ENCODE data around the gene PRSS27.

PRSS27 gene

DNA sequence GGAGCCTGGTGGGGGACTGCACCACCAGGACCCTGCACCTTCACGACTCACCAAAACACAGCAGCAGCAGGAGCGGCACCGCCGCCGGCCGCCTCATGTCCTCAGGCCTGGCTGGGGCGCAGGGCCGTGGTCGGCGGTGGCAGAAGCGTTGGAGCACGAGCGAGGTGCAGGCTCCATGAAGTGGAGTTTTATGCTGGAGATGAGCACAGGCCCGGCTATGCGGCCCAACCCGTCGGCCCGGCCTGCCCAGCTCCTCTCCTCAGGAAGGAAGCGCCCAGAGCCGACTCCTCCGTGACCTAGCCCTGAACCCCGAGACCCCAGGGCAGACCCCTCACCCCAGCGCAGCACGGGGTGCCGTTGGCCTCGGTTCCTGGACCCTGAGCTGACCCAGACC, at the start of gene PRSS27:
TSS of gene PRSS27 (minus strand) at position 161 of the 394 bp plus-strand sequence. CDS start at position 97, 64 bp downstream.
- no peak for DNase-seq

DNA sequence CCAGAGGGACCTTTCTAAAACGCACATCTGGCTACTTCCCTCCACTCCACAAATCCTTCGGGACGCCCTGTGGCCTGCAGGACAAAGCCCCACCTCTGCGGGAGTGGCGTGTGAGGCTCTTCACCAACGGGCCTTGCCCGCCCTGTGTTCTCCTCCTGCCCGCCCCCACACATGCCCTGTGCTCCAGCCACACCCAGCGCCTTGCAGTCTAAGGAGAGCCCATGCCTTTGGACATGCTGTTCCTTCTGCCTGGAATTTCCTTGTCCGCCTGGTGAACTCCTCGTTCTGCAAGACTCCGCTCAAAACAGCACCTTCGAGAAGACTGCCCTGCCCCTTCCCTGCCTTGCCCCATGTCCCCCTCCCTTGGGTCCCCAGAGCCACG, 49.6 kb upstream of the PRSS27 start:
- no peak for DNase-seq

DNA sequence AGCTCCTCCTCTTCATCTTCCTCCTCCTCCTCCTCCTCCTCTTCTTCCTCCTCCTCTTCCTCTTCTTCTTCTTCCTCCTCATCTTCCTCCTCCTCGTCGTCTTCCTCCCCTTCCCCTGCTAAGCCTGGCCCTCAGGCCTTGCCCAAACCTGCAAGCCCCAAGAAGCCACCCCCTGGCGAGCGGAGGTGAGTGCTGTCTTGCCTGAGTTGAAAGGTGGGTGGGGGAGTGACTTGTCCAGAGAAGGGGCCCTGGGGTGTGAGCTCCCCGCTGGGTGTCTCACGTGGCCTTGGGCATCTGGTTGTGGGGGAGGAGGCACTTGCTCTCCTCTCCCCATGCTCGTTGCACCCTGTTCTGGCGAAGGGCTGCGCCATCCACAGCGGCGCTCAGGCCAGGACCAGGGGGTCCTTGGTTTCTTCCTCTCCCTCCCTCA, 49.1 kb upstream of the PRSS27 start:
- no peak for DNase-seq

DNA sequence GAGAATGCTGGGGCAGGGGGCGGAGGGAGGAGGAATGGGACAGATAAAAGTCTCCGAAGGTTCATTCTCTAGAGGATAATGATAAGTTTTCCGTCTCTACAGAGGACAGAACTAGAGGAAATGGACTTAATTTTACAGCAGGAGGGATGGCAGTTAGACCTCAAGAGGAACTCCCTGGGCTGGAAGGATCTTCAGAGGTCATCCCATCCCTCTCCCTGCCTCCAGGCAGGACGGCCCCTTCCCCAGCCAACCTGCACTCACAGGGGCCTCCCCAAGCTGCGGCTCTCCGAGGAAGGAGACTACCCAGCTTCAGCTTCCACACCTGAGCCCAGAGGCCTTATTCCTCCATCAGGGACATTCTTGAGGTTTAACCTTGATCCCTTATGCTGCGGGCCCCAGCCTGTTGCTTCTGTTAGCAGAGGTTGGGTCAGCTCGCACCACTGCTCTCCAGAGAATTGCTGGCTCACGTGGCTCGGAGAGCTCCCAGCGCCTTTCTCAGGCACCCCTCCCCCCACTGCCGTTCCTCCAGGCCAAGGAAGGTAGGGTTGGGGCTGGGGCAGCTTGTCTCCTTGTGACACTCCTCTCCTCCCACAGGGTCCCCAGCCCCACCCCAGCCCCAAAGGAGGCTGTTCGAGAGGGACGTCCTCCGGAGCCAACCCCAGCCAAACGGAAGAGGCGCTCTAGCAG, 48.5 kb upstream of the PRSS27 start:
- no peak for DNase-seq

DNA sequence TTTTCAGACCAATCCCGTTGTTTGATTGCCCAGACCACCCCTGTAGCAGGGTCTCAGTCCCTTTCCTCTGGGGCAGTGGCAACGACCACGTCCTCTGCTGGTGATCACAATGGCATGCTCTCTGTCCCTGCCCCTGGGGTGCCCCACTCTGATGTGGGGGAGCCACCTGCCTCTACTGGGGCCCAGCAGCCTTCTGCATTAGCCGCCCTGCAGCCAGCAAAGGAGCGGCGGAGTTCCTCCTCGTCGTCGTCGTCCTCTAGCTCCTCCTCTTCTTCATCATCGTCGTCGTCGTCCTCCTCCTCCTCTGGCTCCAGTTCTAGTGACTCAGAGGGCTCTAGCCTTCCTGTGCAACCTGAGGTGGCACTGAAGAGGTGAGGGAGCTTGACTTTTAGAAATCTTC, 47.9 kb upstream of the PRSS27 start:
- no peak for DNase-seq

DNA sequence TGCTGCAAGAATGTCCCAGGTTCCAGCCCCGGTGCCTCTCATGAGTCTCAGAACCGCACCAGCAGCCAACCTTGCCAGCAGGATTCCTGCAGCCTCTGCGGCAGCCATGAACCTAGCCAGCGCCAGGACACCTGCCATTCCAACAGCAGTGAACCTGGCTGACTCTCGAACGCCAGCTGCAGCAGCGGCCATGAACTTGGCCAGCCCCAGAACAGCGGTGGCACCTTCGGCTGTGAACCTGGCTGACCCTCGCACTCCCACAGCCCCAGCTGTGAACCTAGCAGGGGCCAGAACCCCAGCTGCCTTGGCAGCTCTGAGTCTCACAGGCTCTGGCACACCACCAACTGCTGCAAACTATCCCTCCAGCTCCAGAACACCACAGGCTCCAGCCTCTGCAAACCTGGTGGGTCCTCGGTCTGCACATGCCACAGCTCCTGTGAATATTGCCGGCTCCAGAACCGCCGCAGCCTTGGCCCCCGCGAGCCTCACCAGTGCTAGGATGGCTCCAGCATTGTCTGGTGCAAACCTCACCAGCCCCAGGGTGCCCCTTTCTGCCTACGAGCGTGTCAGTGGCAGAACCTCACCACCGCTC, 47.2 kb upstream of the PRSS27 start:
- DNase-seq, result no peak

DNA sequence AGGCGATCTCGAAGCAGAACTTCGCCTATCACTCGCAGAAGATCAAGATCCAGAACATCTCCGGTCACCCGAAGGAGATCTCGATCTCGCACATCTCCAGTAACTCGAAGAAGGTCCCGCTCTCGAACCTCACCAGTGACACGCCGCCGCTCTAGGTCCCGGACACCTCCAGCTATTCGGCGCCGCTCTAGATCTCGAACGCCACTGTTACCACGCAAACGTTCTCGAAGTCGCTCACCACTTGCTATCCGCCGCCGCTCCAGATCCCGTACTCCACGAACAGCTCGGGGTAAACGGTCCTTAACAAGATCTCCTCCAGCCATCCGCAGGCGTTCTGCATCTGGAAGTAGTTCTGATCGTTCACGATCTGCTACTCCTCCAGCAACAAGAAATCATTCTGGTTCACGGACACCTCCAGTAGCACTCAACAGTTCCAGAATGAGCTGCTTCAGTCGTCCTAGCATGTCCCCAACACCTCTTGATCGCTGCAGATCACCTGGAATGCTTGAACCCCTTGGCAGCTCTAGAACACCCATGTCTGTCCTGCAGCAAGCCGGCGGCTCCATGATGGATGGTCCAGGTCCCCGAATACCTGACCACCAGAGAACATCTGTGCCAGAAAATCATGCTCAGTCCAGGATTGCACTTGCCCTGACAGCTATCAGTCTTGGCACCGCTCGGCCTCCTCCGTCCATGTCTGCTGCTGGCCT, 46.6 kb upstream of the PRSS27 start:
- DNase-seq, result no peak

DNA sequence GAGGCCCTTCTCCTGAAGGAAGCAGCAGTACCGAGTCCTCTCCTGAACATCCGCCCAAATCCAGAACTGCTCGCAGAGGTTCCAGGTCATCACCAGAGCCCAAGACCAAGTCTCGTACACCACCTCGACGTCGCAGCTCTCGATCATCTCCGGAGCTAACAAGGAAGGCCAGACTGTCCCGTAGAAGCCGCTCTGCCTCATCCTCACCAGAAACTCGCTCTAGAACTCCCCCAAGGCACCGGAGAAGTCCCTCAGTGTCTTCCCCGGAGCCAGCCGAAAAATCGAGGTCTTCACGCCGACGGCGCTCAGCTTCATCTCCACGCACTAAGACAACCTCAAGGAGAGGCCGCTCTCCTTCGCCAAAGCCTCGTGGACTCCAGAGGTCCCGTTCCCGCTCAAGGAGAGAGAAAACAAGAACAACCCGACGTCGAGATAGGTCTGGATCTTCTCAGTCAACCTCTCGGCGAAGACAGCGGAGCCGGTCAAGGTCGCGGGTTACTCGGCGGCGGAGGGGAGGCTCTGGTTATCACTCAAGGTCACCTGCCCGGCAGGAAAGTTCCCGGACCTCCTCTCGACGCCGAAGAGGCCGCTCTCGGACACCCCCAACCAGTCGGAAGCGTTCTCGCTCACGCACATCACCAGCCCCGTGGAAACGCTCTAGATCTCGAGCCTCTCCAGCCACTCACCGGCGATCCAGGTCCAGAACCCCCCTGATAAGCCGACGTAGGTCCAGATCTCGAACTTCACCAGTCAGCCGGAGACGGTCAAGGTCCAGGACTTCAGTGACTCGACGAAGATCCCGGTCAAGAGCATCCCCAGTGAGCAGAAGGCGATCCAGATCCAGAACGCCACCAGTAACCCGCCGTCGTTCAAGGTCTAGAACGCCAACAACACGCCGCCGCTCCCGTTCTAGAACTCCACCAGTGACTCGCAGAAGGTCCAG, 45.7 kb upstream of the PRSS27 start:
- no peak for DNase-seq

DNA sequence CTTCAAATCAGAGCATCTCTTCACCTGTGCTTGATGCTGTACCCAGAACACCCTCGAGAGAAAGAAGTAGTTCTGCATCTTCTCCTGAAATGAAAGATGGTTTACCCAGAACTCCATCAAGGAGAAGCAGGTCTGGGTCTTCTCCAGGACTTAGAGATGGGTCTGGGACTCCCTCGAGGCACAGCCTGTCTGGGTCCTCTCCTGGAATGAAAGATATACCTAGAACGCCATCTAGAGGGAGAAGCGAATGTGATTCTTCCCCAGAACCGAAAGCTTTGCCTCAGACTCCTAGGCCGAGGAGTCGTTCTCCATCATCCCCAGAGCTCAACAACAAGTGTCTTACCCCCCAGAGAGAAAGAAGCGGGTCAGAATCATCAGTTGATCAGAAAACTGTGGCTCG, 44.7 kb upstream of the PRSS27 start:
- DNase-seq, result no peak

DNA sequence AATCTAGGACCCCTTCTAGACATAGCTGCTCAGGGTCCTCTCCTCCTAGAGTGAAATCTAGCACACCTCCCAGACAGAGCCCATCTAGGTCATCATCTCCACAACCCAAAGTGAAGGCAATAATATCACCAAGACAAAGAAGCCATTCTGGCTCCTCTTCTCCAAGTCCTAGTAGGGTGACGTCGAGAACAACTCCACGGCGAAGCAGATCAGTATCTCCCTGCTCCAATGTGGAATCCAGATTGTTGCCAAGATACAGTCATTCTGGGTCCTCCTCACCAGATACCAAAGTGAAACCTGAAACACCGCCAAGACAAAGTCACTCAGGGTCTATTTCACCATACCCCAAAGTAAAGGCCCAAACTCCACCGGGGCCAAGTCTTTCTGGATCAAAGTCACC, 43.1 kb upstream of the PRSS27 start:
- DNase-seq, result no peak

DNA sequence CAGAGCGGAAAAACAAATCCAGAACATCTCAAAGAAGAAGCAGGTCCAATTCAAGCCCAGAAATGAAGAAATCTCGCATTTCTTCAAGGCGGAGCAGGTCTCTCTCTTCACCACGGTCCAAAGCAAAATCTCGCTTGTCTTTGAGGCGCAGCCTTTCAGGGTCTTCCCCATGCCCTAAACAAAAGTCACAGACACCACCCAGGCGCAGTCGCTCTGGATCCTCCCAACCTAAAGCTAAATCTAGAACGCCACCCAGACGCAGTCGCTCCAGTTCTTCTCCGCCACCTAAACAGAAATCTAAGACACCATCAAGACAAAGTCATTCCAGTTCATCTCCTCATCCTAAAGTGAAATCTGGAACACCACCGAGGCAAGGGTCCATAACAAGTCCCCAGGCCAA, 42.7 kb upstream of the PRSS27 start:
- no peak for DNase-seq

DNA sequence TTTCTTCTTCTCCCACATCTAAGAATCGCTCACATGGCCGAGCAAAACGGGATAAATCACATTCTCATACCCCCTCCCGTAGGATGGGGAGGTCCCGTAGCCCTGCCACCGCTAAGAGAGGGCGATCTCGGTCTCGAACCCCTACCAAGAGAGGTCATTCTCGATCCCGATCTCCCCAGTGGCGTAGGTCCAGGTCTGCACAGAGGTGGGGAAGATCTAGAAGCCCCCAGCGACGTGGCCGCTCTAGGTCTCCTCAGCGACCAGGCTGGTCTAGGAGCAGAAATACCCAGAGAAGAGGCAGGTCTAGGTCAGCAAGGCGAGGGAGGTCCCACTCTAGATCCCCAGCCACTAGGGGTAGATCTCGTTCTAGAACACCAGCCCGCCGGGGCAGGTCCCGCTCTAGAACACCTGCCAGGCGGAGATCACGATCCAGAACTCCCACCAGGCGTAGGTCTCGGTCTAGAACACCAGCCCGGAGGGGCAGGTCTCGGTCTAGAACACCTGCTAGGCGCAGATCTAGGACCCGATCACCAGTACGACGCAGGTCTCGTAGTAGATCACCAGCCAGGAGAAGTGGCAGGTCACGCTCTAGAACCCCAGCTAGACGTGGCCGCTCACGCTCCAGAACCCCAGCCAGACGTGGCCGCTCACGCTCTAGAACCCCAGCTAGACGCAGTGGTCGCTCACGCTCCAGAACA, 42.0 kb upstream of the PRSS27 start:
- DNase-seq, result no peak

DNA sequence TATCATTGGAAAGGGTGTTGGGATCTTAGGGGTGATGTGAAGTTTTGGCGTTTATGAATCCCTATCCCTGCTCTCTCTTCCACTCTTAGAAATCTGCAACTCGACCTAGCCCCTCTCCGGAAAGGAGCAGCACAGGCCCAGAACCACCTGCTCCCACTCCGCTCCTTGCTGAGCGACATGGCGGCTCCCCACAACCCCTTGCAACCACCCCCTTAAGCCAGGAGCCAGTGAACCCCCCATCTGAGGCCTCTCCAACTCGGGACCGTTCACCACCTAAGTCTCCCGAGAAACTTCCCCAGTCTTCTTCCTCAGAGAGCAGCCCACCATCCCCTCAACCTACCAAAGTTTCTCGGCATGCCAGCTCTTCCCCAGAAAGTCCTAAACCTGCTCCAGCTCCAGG, 41.4 kb upstream of the PRSS27 start:
- DNase-seq, result no peak

DNA sequence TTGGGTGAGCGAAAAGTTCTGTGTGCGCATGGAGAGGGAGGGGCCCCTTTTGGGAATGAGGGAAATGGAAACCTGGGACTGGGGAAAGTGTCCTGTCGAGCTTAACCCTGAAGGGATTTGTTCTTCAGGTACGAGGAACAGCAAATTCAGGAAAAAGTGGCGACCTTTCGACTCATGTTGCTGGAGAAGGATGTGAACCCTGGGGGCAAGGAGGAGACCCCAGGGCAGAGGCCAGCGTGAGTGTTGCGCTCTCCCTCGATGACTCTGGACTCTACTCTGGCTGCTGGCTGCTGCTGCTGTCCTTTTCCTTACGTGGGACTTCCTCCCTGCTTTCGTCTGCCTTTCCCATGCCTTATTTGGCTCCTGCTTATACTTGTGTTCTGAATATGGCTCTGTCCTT, 37.3 kb upstream of the PRSS27 start:
- no peak for DNase-seq

DNA sequence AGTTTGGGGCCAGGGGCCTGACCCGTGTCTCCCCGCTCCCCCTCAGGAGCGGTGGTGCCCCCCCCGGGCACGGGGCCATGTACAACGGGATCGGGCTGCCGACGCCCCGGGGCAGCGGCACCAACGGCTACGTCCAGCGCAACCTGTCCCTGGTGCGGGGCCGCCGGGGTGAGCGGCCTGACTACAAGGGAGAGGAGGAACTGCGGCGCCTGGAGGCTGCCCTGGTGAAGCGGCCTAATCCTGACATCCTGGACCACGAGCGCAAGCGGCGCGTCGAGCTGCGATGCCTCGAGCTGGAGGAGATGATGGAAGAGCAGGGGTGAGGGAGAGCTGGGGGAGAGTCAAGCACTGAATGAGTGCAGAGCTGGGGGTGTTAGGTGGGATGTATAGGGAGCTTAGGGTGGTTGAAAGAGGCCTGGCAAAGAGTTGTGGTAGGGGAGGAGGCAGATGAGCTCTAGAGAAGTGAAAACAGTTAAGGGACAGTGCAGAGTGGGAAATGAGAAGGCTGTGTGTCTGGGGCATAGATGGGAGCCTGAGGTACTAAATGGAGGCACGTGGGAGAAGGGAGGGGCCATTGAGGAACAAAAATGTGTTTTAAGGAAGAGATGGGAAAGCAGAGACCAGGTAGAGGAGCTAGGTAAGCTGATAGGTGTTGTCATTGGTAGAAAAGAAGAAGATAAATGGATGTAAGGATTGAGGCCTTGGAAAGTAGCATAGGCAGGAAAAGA, 36.4 kb upstream of the PRSS27 start:
- DNase-seq, result no peak

DNA sequence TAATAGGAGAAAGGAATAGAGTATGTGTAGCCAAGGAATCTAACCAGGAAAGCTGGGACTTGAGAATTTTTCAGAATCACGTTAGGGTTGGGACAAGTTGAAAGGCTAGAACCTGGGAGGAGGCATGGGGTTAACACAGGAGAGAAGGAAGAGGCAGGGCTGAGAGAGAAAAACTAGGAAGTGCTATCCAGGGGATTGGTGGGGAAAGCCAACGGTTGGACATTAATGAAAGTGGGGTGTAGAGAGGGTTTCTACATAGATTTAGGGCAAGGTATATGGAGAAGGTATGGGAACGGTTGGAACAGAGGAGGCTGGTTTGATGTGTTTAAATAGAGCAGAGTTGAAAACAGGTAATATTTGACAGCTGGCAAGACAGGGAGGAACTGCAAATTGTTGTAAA, 35.1 kb upstream of the PRSS27 start:
- no peak for DNase-seq

DNA sequence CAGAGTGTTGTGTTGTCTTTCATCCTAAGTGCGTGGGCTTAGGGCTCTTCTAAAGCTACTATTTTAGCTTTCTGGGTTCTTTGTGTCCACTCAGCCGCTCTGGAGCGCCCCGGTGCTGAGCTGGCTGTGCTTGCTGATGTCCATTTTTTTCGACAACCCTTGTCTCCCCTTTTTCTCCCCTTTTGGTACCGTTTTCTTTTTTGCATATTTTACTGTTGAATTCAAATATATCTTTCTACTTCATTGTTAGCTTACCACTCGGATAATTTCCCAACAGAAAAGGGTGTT, 33.7 kb upstream of the PRSS27 start:
- DNase-seq, result no peak

DNA sequence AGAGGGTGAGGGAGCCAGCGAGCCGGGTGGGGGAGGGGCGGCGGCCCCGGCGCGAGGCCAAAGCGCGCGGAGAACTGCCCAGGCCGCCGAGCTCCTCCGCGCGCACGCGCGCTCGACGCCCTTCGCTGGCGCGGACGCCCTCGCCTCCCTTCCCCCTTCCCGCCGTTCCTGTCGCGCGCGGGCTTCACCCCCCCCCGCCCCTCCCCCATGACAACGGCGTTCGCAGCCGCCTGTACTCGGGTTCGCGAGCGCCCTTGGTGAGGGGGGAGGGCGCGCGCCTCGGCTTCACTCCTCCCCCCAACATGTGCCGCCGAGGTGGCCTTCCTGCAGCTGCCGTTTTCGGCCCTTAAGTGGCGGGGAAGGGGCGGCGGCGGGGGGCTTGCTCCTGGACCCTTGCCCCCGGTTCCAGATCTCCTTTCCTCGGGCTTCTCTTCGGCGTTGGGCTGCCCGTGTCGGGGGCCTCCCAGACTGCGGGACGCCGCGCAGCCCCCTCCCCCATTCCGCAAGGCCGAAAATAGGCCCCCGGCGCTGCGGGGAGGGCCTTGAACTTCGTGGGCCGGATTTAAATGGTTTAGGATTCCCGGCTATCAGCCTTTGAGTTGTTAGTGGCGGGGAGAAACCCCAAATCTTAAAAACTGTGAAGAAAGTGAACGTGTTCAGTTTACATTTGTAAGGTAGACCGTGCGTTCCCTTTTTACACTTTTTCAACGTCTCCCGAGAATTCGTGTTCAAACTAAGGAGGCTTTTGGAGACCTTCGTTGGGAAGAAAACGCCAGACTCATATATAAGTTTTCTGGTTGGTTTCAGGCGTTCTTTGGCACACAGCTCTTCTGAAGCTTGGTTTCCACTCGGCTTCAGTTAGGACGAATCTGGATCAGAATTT, 33.1 kb upstream of the PRSS27 start:
- peak; percentile 48 to 68 for DNase-seq

DNA sequence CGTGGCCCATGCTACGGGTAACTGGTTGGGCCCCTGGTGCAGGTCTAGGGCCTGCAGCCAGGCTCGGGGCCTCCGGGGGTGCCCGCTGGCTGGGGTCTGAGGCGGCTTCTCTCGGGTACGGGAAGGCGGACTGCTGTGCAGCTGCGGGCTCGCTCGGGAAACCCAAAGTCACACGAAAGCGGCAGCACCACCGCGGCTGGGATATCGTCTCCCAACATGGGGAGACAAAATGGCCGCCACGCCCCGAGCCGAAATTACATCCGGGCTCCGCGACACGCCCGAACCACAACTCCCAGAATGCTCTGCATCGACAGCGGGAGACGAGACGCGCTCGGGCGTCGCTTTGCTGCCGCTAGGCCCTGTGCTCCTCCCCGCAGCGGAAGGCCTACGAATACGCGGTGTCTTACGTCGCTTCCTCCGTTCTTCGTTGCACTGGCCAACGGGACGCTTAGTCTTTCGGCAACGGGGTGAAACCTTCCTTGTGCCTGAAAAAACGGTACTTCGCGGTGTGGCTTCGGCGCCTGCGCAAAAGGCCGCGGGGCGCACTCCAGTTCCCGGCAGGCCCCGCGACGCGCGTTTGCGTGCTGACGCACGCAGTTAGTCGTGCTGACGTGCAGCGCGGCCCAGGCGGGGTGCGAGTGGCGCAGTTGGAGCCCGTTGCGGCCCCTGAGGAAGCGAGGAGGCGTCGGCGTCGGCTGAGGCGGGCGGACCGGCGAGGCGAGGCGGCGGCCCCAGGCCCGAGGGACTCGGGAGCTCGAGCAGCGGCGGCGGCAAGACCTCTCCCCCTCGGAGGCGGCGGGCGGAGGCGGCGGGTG, 32.2 kb upstream of the PRSS27 start, which contains the start of gene SRRM2:
TSS of gene SRRM2 (plus strand) at position 604 of the 815 bp plus-strand sequence. CDS start 3,727 bp downstream, outside the sequence.
- DNase-seq, result peak; percentile 94

DNA sequence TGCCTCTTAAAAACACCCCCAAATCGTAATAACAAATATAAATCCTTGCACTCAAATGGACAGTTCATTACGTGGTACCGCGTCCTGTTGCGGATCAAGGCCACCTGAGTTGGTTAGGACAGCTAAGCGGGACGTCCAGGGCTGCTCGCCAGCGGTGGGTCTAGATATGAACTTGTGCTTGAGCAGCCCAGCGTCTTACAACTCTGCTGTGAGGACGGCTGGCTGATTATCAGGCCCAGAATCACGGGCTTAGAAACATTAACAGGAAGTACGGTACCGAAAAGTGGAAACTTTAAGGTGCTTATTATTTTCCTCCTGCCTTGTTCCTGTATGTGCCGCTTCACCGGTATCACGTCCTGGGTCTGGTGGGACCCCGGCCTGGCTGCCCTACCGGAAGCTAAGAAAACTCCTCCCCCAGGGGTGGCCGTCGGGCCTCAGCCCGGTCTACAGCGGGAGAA, 31.6 kb upstream of the PRSS27 start:
- DNase-seq, result peak; percentile 76 to 87
